GDM1 (cell line): Measurements from ENCODE around the gene CECR2.

Experiments used
- DNase-seq: peaks from one replicate; lab custom pipeline; 2025; lab: John Stamatoyannopoulos, UW

Gene CECR2

DNA sequence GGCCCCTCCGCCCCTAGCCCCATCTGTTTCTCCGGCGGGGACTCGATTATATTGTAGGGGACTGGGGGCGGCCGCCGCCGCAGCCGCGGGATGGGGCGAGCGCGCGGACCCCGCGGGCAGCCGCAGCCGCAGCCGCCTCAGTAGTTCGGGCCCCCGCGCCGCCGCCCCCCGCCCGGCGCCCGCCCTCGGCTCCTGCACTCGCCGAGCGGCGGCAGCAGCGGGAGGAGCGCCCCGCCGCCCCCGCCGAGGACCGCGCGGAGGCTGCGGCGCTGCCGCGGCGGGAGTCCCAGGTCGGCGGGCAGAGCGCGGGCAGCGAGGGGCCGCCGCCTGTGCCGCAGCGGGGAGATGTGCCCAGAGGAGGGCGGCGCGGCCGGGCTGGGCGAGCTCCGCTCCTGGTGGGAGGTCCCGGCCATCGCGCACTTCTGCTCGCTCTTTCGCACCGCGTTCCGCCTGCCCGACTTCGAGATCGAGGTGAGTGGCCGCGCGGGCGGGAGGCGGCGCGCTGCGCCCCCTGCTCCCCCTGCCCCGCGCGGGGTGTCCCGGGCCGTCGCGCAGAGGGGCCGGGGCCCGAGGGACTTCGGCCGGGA, at the start of gene CECR2:
TSS of gene CECR2 (plus strand) at position 22 of the 587 bp plus-strand sequence. CDS start at position 346, 324 bp downstream.
- no peak for DNase-seq

- no peak for DNase-seq
These were observed 49.7 kb upstream of the CECR2 start for GRCh38 chr22:17319546-17319945.

GRCh38 chr22:17322511-17322910, 46.7 kb upstream of the CECR2 start:
- DNase-seq: no peak

DNA sequence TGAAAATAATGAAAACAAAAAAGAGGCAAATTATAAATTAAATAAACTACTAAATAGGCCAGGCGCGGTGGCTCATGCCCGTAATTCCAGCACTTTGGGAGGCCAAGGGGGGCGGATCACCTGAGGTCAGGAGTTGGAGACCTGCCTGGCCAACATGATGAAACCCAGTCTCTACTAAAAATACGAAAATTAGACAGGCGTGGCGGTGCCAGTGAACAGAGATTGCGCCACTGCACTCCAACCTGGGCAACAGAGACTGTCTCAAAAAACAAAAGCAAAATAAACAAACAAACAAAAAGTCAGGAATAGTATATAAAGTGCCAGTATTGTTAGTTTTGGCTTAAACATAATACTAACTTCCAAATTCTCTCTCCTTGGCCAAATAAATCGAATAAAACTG, 37.6 kb upstream of the CECR2 start:
- DNase-seq: no peak

GRCh38 chr22:17332109-17332800, 37.0 kb upstream of the CECR2 start:
- DNase-seq: no peak

- DNase-seq: no peak
These were observed 35.2 kb upstream of the CECR2 start for GRCh38 chr22:17334059-17334458.

- DNase-seq: no peak
These were observed 34.3 kb upstream of the CECR2 start for GRCh38 chr22:17334983-17335382.

DNA sequence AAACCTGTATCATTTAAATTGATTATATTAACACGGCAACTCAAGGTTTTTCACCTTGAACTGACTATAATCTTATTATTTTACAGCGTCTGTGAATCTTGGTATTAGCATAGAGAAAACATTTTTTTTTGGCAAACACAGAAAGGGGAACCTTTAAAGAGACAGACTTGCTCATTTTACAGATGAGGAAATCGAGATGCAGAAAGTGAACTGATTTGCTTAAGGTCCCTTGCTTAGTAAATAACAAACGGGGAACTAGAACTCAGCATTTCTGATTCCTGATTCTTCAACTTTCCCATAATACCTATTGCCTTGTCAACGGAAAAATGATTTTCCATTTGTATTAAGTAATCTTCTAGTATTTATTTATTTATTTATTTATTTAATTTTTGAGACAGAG, 33.2 kb upstream of the CECR2 start:
- no peak for DNase-seq

DNA sequence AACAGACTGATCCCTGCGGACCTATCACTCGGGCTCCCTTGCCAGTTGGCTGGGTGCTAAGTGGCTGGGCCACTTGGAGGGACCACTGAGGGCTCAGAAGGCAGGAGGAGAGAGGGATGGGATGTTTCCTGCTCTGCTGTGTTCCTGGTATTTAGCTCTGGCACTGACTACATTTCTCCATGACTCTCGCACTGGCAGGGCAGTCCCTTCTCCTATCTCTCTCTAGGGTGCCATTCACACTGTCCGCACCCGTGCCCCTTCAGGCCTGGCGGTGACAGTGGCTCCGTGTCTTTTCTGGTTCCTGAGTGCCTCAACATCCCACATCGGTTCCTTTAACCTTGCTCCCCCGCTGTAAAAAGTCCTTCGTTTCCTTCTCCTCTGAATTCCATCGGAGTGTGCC, 31.6 kb upstream of the CECR2 start:
- no peak for DNase-seq

GRCh38 chr22:17339095-17339693, 30.1 kb upstream of the CECR2 start:
- DNase-seq: no peak

- no peak for DNase-seq
These were observed 26.9 kb upstream of the CECR2 start for GRCh38 chr22:17342361-17342760.

DNA sequence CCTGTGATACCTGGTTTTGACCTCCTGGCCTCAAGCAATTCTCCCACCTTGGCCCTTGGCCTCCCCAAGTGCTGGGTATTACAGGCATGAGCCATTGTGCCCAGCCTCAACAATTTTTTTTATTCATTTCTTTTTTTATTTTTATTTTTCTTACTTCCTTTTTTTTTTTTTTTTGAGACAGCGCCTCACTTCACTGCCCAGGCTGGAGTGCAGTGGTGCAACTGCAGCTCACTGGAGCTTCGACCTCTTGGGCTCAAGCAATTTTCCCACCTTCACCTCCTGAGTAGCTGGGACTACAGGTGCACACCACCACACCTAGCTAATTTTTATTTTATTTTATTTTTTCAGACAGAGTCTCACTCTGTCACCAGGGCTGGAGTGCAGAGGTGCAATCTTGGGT, 25.5 kb upstream of the CECR2 start:
- no peak for DNase-seq

- no peak for DNase-seq
These were observed 22.7 kb upstream of the CECR2 start for GRCh38 chr22:17346578-17346977.

GRCh38 chr22:17347724-17348123, 21.5 kb upstream of the CECR2 start:
- no peak for DNase-seq

GRCh38 chr22:17348464-17349103, 20.7 kb upstream of the CECR2 start:
- DNase-seq: no peak

DNA sequence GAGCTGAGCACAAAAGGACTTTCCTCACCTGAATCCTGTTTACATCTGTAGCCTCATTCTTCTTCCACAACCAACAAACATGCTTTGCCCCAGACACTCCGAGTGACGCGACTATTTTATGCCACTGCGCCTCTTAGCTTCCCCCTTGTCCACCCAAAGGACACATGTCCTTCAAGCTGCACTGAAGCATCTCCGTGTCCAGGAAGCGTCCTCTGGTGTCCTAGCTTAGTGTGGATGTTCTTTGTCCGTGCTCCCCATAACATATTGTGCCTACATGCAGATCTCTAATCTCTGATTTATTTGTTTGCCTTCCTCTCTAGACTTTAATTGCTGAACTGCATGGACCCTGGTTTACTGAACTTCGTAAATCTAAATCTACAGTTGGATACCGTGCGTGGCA, 20.1 kb upstream of the CECR2 start:
- DNase-seq: no peak

DNA sequence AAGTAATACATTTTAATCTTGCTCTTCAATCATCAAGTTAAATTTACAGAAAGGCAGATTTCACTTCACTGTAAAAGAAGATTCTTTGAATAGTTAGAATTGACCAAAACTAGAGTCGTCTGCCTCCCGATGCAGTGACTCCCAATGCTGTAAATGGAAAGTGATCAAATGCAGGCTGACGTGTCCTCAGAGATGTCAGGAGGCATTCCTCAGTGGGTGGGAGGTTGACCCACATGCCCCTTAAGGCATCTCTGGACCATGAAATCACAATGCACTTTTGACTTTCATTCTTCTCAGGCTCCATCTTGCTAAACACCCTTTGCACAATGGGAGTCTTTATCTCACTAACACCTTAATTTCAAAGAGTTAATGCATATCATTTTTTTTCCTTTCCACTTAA, 19.0 kb upstream of the CECR2 start:
- no peak for DNase-seq

DNA sequence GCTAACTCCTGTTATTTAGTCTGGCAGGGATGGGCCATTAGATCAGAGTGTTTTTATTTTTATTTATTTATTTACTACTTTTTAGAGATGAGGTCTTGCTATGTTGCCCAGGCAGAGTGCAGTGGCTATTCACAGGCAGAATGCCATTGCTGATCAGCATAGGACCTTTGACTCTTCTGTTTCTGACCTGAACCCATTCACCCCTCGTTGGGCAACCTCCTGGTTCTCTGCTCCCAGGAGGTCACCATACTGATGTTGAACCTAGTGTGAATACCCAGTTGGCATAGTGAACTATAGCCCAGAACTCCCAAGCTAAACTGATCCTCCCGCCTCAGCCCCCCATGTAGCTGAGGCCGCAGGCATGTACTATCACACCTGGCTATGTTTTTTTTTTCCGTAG, 16.5 kb upstream of the CECR2 start:
- DNase-seq: no peak

- DNase-seq: no peak
These were observed 11.6 kb upstream of the CECR2 start for GRCh38 chr22:17357688-17358087.

DNA sequence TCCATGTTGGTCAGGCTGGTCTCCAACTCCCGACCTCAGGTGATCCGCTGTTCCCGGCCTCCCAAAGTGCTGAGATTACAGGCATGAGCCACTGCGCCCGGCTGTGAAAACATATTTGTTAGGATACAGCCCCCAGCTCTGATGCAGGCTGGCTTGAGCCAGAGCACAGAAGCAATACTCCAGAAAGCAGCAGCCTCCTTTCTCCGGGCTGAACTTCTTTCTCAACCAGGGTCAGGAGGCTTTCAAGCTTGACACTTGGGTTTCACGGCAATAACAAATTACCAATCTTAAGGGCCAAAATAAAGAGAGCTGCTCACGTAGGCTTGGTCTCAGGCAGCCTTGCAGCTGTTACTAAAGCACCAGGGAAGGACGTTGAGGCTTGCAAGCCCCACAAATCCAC, 10.8 kb upstream of the CECR2 start:
- no peak for DNase-seq

DNA sequence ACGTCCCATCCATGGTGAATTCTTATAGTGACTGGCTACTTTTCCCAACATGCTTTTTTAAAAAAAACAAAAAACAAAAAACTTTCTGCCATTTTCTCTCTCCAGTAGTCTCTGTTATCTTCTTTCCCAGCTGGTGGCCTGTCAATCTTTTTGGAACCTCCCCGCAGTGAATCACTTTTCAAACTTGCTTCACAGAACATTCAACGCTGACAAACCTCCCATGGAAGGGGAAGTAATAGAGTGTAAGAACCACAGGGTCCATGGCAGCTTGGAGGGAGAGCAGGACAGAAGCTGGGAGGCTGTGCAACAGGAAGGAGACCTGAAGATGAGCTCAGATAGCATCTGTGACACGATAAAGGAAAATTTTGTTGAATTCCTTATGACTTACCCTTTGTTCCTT, 9.8 kb upstream of the CECR2 start:
- peak; percentile 10 for DNase-seq

DNA sequence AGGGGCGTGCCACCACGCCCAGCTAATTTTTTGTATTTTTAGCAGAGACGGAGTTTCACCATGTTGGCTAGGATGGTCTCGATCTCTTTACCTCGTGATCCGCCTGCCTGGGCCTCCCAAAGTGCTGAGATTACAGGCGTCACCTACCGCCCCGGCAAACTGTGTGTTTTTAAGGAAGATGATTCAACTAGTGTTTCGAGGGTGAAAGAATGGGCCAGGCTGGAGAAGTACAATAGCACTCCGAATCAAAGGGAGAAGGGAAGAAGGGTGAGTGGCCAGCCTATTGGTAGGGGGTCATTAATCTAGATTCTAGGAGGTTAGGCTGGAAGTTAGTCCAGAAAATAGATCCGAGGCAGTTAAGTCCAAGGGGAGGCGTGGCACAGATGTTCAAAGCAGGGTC, 2.9 kb upstream of the CECR2 start:
- no peak for DNase-seq

DNA sequence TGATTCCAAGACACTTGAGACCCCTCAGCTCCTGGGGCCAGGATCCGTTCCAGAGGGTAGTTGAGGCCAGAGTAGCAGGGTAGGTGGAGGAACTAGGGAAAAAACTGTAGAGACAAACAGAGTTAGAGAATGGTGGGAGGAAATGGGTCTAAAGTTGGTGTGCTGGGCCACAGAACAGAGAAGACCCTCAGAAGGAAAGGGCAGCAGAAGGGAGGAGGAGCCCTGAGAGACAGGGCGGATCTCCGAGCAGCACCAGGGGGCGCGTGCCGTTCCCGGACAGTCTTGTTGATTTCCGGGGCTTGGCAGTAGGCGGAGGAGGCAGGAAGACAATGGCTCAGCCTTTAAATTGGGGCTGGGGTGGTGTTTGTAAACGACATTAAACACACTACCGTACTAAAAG, 2.4 kb upstream of the CECR2 start:
- DNase-seq: no peak
